ENCODE data around the gene IKZF4. TPM values are rescaled to one million over a fixed set of nuclear protein-coding genes. Genes with fewer than 3 reads are reported as not detected.

The IKZF4 gene
- total RNA-seq, 1 experiment from 2014 or later: 1.2 TPM

DNA sequence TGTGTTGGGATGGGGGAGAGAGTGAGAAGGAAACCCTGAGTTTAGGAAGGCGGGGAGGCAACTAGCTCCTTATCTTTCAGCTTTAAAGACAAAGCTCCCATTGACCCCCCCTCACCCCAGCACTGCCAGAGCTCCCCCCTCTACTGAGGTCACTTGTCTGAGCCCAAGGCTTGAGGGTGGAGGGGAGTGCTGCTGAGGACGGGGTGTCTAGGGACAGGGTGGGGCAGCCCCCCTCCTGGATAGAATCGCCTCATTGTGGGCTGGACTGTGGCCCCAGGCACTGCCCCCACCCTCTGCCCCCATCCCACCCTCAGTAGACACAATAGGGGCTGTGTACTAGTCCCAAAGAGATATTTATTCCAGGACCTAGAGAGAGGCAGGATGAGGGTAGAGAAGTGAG lies 62.1 kb downstream of the IKZF4 start:
- DNase-seq (ENCODE audit: low read depth): no peak

DNA sequence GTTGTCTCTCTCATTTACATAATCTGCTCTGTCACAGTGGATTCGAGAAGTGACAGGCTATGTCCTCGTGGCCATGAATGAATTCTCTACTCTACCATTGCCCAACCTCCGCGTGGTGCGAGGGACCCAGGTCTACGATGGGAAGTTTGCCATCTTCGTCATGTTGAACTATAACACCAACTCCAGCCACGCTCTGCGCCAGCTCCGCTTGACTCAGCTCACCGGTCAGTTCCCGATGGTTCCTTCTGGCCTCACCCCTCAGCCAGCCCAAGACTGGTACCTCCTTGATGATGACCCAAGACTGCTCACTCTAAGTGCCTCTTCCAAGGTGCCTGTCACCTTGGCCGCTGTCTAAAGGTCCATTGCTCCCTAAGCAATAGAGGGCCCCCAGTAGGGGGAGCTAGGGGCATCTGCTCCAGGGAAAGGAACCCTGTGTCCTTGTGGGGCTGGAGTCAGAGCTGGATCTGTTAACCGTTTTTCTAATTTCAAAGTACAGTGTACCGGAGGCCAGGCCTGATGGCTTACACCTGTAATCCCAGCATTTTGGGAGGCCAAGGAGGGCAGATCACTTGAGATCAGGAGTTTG lies 64.2 kb downstream of the IKZF4 start:
- DNase-seq (ENCODE audit: low read depth): no peak

DNA sequence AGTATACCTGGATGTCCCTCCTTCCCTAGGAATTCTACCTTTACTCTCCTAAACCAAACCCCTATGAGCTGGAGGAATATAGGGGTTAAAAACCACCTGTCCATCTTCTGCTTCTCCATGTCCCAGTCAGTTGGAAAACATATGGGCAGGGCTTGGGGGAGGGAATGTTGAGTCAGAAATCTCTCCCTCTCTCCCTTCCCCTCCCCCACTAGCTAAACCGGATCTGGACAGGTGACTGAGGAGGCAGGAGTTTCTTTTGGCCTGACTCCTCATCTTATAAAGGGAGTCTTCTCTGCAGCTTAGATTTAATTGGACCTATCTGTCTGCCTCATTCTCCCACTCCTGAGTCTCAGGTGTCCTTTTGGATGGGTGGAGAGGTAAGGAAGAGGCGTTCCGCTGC lies 65.3 kb downstream of the IKZF4 start:
- DNase-seq (ENCODE audit: low read depth): no peak

DNA sequence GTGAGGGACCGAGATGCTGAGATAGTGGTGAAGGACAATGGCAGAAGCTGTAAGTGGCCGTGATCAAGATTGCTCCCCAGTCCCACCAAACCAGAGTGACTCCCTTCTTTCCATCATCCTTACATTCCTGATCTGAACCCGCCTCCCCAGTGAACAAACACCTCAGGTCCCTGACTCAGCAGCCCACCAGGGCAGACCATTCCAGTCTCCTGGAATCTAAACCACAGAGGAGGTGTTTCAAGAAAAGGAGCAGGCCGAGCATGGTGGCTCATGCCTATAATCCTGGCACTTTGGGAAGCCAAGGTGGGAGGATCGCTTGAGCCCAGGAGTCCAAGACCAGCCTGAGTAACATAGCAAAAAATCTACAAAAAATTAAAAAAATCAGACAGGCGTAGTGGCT lies 65.8 kb downstream of the IKZF4 start:
- DNase-seq (ENCODE audit: low read depth): no peak

DNA sequence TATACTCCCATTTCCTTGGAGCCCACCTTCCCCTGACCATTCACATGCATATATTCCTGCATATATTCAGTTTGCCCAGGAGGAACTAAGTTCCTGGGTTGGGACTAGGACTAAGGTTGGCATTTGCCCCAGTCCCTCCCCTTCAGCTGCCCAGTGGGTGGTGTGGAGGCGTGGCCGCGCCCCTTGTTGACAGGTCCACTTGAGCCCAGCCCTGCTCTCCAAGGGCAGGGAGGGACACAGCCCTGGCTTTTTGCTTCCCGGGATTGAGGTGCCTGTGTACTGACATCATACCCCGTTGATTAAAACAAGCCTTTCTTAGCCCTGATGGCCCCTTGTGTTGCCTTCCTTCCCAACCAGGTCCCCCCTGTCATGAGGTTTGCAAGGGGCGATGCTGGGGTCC lies 66.4 kb downstream of the IKZF4 start:
- DNase-seq (ENCODE audit: low read depth): no peak

Other genes with a start within 250 kb of the IKZF4 start
- 144 and 154 TPM in 2 replicates for gene SARNP, start 203.3 kb upstream of the IKZF4 start, total RNA-seq (2014; rRNA removed; shearing (Covaris generic))
- 22.5 and 48.2 TPM in 2 replicates for gene ORMDL2, start 203.0 kb upstream of the IKZF4 start, total RNA-seq (2014; rRNA removed; shearing (Covaris generic))
- gene DNAJC14, start 191.5 kb upstream of the IKZF4 start, total RNA-seq (2014; rRNA removed; shearing (Covaris generic)): 34.5 and 42.3 TPM in 2 replicates
- gene MMP19, start 178.1 kb upstream of the IKZF4 start, total RNA-seq (2014; rRNA removed; shearing (Covaris generic)): 1.5 and 2.9 TPM in 2 replicates
- 26.8 and 28.0 TPM in 2 replicates for gene PYM1, start 93.1 kb upstream of the IKZF4 start, total RNA-seq (2014; rRNA removed; shearing (Covaris generic))
- 21.7 and 31.3 TPM in 2 replicates for gene DGKA, start 89.9 kb upstream of the IKZF4 start, total RNA-seq (2014; rRNA removed; shearing (Covaris generic))
- 0.54 and 0.69 TPM in 2 replicates for gene PMEL, start 55.0 kb upstream of the IKZF4 start, total RNA-seq (2014; rRNA removed; shearing (Covaris generic))
- 112 and 148 TPM in 2 replicates for gene CDK2, start 54.2 kb upstream of the IKZF4 start, total RNA-seq (2014; rRNA removed; shearing (Covaris generic))
- 58.1 and 71.3 TPM in 2 replicates for gene RAB5B, start 47.0 kb upstream of the IKZF4 start, total RNA-seq (2014; rRNA removed; shearing (Covaris generic))
- 9.7 and 17.0 TPM in 2 replicates for gene SUOX, start 23.8 kb upstream of the IKZF4 start, total RNA-seq (2014; rRNA removed; shearing (Covaris generic))
- 1,969 and 2,525 TPM in 2 replicates for gene RPS26, start 20.9 kb downstream of the IKZF4 start, total RNA-seq (2014; rRNA removed; shearing (Covaris generic))
- 0.37 TPM in 1 of 2 replicates, not detected in the other for gene ERBB3, start 59.1 kb downstream of the IKZF4 start, total RNA-seq (2014; rRNA removed; shearing (Covaris generic))
- 134 and 184 TPM in 2 replicates for gene PA2G4, start 83.5 kb downstream of the IKZF4 start, total RNA-seq (2014; rRNA removed; shearing (Covaris generic))
- 2,885 and 2,938 TPM in 2 replicates for gene RPL41, start 95.6 kb downstream of the IKZF4 start, total RNA-seq (2014; rRNA removed; shearing (Covaris generic))
- gene ZC3H10, start 97.2 kb downstream of the IKZF4 start, total RNA-seq (2014; rRNA removed; shearing (Covaris generic)): 1.4 and 2.1 TPM in 2 replicates
- gene ESYT1, start 107.2 kb downstream of the IKZF4 start, total RNA-seq (2014; rRNA removed; shearing (Covaris generic)): 86.5 and 117 TPM in 2 replicates
- 84.5 and 88.7 TPM in 2 replicates for gene MYL6B, start 131.5 kb downstream of the IKZF4 start, total RNA-seq (2014; rRNA removed; shearing (Covaris generic))
- gene MYL6, start 137.3 kb downstream of the IKZF4 start, total RNA-seq (2014; rRNA removed; shearing (Covaris generic)): 2,913 and 3,348 TPM in 2 replicates
- 32.4 and 34.5 TPM in 2 replicates for gene SMARCC2, start 168.4 kb downstream of the IKZF4 start, total RNA-seq (2014; rRNA removed; shearing (Covaris generic))
- gene RNF41, start 200.9 kb downstream of the IKZF4 start, total RNA-seq (2014; rRNA removed; shearing (Covaris generic)): 42.8 and 54.9 TPM in 2 replicates
- gene NABP2, start 203.3 kb downstream of the IKZF4 start, total RNA-seq (2014; rRNA removed; shearing (Covaris generic)): 64.4 and 73.3 TPM in 2 replicates
- gene SLC39A5, start 209.0 kb downstream of the IKZF4 start, total RNA-seq (2014; rRNA removed; shearing (Covaris generic)): not detected in 2 replicates
- gene ANKRD52, start 237.3 kb downstream of the IKZF4 start, total RNA-seq (2014; rRNA removed; shearing (Covaris generic)): 15.8 and 19.2 TPM in 2 replicates
- gene COQ10A, start 245.9 kb downstream of the IKZF4 start, total RNA-seq (2014; rRNA removed; shearing (Covaris generic)): 15.4 and 17.1 TPM in 2 replicates